HepG2 (cell line): ENCODE data around the gene JADE3.

Experiments used
- EP300 ChIP-seq, 3 experiments: sonication (generic) in 1 of 3; formaldehyde crosslinking in 1 of 3; IDR thresholded peaks; 2 replicates each; pipeline versions ENCODE4 v1.5.1 to v1.6.1; 2011 to 2020; ENCODE audit warnings: low read depth in 2 of 3, low read length in 2 of 3, borderline replicate concordance in 1 of 3, improper control_type of control experiment in 1 of 3, mild to moderate bottlenecking in 1 of 3, missing genetic modification reagents in 1 of 3, moderate library complexity in 1 of 3
- RFX5 ChIP-seq: IDR thresholded peaks from 2 replicates; pipeline ENCODE4 v1.6.1; 2011; ENCODE audit warnings: low read depth, low read length, improper control_type of control experiment
- TF ChIP-seq, protein P1 (sequence below): sonication (generic); formaldehyde crosslinking; IDR thresholded peaks from 2 replicates; pipeline ENCODE4 v1.5.0; 2020; ENCODE audit warnings: mild to moderate bottlenecking, missing genetic modification reagents, moderate library complexity
- TF ChIP-seq, protein P2 (sequence below): sonication (generic); formaldehyde crosslinking; IDR thresholded peaks from 2 replicates; pipeline ENCODE4 v1.8.0; 2022; ENCODE audit warnings: missing genetic modification reagents, low read depth, mild to moderate bottlenecking, borderline replicate concordance

DNA sequence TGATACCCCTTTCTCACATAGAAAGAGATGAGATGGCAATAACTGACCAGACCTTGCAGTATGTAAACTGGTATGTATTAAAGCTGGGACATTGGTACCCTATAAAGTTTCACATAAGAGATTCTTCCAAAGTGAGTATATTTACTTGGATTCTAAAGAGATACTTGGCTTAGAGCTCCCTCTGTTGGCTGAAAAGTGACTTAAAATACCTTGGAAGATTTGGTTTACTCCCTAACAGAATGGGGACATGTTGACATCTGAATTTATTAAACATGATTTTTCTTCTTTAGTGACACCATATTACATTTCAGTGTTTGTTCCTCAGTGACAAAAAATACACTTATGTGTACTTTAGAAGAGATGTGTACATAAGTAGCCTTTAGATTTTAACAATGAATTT, 118.1 kb downstream of the JADE3 start:
- TF ChIP-seq EP300 (IDR thresholded peaks at IDR 0.05; ENCODE audit: low read depth in 2 of 2, low read length in 2 of 2) (no peak), EP300 (CRISPR knock-in tag; IDR thresholded peaks at IDR 0.05; ENCODE audit: borderline replicate concordance) (no peak), RFX5 (no peak)
- TF ChIP-seq, protein P1, sequence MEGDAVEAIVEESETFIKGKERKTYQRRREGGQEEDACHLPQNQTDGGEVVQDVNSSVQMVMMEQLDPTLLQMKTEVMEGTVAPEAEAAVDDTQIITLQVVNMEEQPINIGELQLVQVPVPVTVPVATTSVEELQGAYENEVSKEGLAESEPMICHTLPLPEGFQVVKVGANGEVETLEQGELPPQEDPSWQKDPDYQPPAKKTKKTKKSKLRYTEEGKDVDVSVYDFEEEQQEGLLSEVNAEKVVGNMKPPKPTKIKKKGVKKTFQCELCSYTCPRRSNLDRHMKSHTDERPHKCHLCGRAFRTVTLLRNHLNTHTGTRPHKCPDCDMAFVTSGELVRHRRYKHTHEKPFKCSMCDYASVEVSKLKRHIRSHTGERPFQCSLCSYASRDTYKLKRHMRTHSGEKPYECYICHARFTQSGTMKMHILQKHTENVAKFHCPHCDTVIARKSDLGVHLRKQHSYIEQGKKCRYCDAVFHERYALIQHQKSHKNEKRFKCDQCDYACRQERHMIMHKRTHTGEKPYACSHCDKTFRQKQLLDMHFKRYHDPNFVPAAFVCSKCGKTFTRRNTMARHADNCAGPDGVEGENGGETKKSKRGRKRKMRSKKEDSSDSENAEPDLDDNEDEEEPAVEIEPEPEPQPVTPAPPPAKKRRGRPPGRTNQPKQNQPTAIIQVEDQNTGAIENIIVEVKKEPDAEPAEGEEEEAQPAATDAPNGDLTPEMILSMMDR (CRISPR knock-in tag), result peak; percentile 54
- TF ChIP-seq, protein P2, sequence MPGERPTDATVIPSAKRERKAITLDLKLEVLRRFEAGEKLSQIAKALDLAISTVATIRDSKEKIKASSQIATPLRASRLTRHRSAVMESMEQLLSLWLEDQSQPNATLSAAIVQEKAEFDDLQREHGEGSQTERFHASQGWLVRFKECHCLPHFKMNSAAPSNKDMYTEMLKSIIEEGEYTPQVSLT, result no peak
